ENCODE data around the gene GNG4. TPM values are rescaled to one million over a fixed set of nuclear protein-coding genes. Genes with fewer than 3 reads are reported as not detected.

Gene GNG4
- total RNA-seq, 1 experiment from 2014 or later: 34.4 TPM

- Histone ChIP-seq H3K9me3 (ENCODE audit: control insufficient read depth, low read depth, low read length) (no peaks in the 10 kb centered on the region), H3T11ph (ENCODE audit: low read length) (no peak overlapping the region), H2AFZ (ENCODE audit: low read length) (no peak overlapping the region), H3K4ac (ENCODE audit: low read depth, low read length) (no peak overlapping the region), H2BK120ac (ENCODE audit: low read depth, low read length, poor library complexity, severe bottlenecking) (no peak overlapping the region), H3K27ac (ENCODE audit: insufficient read length, low read depth, low read length) (no peak overlapping the region), H4K20me1 (ENCODE audit: control insufficient read depth, insufficient read depth, insufficient read length) (no peaks in the 10 kb centered on the region), H3K79me2 (ENCODE audit: insufficient read depth, low read length) (no peaks in the 10 kb centered on the region), H3K79me1 (ENCODE audit: insufficient read depth, low read depth, low read length, poor library complexity, severe bottlenecking) (no peaks in the 10 kb centered on the region), H3K14ac (ENCODE audit: insufficient read depth, low read length) (no peak overlapping the region), H2BK12ac (ENCODE audit: insufficient read length, low read depth, low read length) (no peak overlapping the region), H2BK5ac (ENCODE audit: insufficient read length, low read length) (no peak overlapping the region), H4K91ac (ENCODE audit: insufficient read length, low read depth, low read length) (no peak overlapping the region), H3K18ac (ENCODE audit: insufficient read length, low read depth, low read length) (no peak overlapping the region), H3K56ac (ENCODE audit: insufficient read length, low read depth, low read length) (no peak overlapping the region), H3K23me2 (ENCODE audit: insufficient read length, low read depth, low read length, poor library complexity, severe bottlenecking) (no peaks in the 10 kb centered on the region), H3K9ac (ENCODE audit: extremely low read depth, insufficient read length, low read length) (no peak overlapping the region), H3K4me1 (ENCODE audit: insufficient read depth, low read length) (no peaks in the 10 kb centered on the region), H2BK20ac (ENCODE audit: low read depth, low read length, poor library complexity, severe bottlenecking) (no peak overlapping the region), H3K4me2 (ENCODE audit: insufficient read depth, insufficient read length, low read length) (no peak overlapping the region), H2BK15ac (ENCODE audit: low read depth, low read length) (no peak overlapping the region), H4K8ac (replicated peaks; ENCODE audit: insufficient read length, low read depth, low read length) (no peak overlapping the region), H3K23ac (ENCODE audit: insufficient read length, low read depth, low read length) (no peak overlapping the region), H3K27me3 (ENCODE audit: insufficient read depth, low read length) (no peaks in the 10 kb centered on the region), H4K5ac (ENCODE audit: insufficient read length, low read depth, low read length) (no peak overlapping the region), H2AK5ac (ENCODE audit: insufficient read length, low read length) (no peak overlapping the region)
- Mint-ChIP-seq H3K27me3 (ENCODE audit: low read depth) (no peaks in the 10 kb centered on the region; the same call in 1 of the 2 replicates), H3K4me1 (peaks cover 3 to 5% of the 10 kb centered on the region in 2 experiments), H3K27ac (no peak overlapping the region), H3K9me3 (peaks cover 8 to 12% of the 10 kb centered on the region in 2 experiments), H3K4me3 (no peak overlapping the region), H3K36me3 (ENCODE audit: insufficient read depth in 1 of 3, low read depth in 3 of 3) (peaks cover 43 to 53% (median 49%) of the 10 kb centered on the region in 3 experiments)
- DNase-seq: no peak
- no CpG with 5 or more reads among the region's 4 CpGs for WGBS (ENCODE audit: extremely low coverage, insufficient read length, low lambda C conversion rate)
- peak; percentile 45 for TF ChIP-seq CTCF (conservative IDR thresholded peaks at IDR 0.05)
These were observed 66.0 kb downstream of the GNG4 start for GRCh38 chr1:235583511-235584001.
